ENCODE data around the gene MACROD2. TPM values are rescaled to one million over a fixed set of nuclear protein-coding genes. Genes with fewer than 3 reads are reported as not detected.
A peak's percentile ranks its signal among the peaks of the same experiment; 100 is the strongest.

MACROD2 gene
- total RNA-seq, 1 donor from 2014 or later = 78.2 TPM

- H3K9me3 ChIP-seq = no peaks in the 10 kb centered on the region
- no peaks in the 10 kb centered on the region for H3K4me1 ChIP-seq
- H3K27ac ChIP-seq = no peak overlapping the region
- no peaks in the 10 kb centered on the region for H3K27me3 ChIP-seq
- DNase-seq (no peak), ATAC-seq (no peak)
- intact Hi-C loops (cut with DNase I) = no loop called here
- no peaks in the 10 kb centered on the region for H3K36me3 ChIP-seq
- TF ChIP-seq CTCF (IDR thresholded peaks at IDR 0.05) = no peak
- no peak overlapping the region for H3K4me3 ChIP-seq
Measured at GRCh38 chr20:14838663-14839628, 843.6 kb downstream of the MACROD2 start.

- no peak overlapping the region for H3K27ac ChIP-seq
- H3K36me3 ChIP-seq = no peaks in the 10 kb centered on the region
- H3K9me3 ChIP-seq = no peaks in the 10 kb centered on the region
- no peaks in the 10 kb centered on the region for H3K4me1 ChIP-seq
- ATAC-seq (peak; percentile 62), DNase-seq (no peak)
- no peaks in the 10 kb centered on the region for H3K27me3 ChIP-seq
- TF ChIP-seq CTCF (IDR thresholded peaks at IDR 0.05) = no peak
- no peak overlapping the region for H3K4me3 ChIP-seq
- intact Hi-C loops (cut with DNase I) = no loop called here
Measured at GRCh38 chr20:14845199-14846160, 850.2 kb downstream of the MACROD2 start.

DNA sequence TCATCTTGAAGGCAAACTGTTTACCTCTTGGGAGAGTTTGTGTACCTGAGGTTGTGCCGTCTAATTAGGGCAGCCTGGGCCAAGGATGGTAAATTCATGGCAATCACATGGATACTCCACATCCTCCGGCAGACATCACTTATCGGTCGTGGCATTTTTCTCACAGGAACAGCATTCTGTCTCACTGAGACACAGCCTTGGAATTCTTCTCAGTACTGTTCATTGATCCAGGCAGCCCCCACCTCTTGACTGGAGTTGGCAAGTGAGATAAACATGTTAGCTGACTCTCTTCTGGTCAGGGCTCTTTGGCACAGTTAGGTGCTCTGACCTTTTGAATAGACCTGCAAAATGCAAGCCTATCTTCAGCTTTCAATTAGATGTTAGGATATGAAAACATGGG is 853.5 kb downstream of the MACROD2 start:
- ATAC-seq = no peak
- Histone ChIP-seq H3K27me3 (no peaks in the 10 kb centered on the region), H3K9me3 (no peaks in the 10 kb centered on the region), H3K4me1 (no peaks in the 10 kb centered on the region), H3K27ac (no peak overlapping the region), H3K36me3 (no peaks in the 10 kb centered on the region), H3K4me3 (no peak overlapping the region)
- intact Hi-C loops (cut with DNase I) = no loop called here
- no peak for TF ChIP-seq CTCF (IDR thresholded peaks at IDR 0.05)
- DNase-seq = no peak

- H3K27me3 ChIP-seq = no peaks in the 10 kb centered on the region
- H3K27ac ChIP-seq = no peak overlapping the region
- H3K4me3 ChIP-seq = no peak overlapping the region
- TF ChIP-seq CTCF (IDR thresholded peaks at IDR 0.05) = no peak
- DNase-seq (no peak), ATAC-seq (no peak)
- intact Hi-C loops (cut with DNase I) = no loop called here
- no peaks in the 10 kb centered on the region for H3K36me3 ChIP-seq
- no peaks in the 10 kb centered on the region for H3K9me3 ChIP-seq
- H3K4me1 ChIP-seq = no peaks in the 10 kb centered on the region
Measured at GRCh38 chr20:14853079-14853478, 857.8 kb downstream of the MACROD2 start.

DNA sequence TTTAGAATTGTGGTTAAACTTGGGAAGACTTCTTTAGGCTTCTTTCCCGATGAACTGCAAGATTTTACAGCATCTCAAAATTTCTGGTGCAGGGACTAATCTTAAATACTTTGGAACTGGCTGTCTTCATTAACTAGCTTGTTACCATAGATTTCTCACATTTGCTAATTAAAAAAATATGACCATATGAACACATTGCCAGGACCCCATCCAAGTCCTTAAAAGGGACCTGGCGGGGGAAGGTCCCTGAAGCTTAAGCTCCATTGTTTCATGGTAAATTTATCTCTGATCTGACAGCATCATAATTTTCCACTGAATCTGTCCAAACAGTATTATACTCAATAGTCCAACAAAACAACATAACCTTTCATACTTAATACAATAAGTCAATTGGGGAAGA is 859.9 kb downstream of the MACROD2 start:
- H3K4me3 ChIP-seq = no peak overlapping the region
- DNase-seq = no peak
- H3K27ac ChIP-seq = no peak overlapping the region
- H3K36me3 ChIP-seq = no peaks in the 10 kb centered on the region
- TF ChIP-seq CTCF (IDR thresholded peaks at IDR 0.05) = no peak
- intact Hi-C loops (cut with DNase I) = no loop called here
- ATAC-seq = no peak
- no peaks in the 10 kb centered on the region for H3K9me3 ChIP-seq
- H3K4me1 ChIP-seq = no peaks in the 10 kb centered on the region
- H3K27me3 ChIP-seq = no peaks in the 10 kb centered on the region

Data from upper lobe of right lung (tissue), 1 donor.